ENCODE measurements around the gene CYYR1.

GRCh38 chr21:26451081-26451740 lies 121.9 kb downstream of the CYYR1 start:
- no peak for TF ChIP-seq CTCF (IDR thresholded peaks at IDR 0.05)
- TF ChIP-seq RAD21 (conservative IDR thresholded peaks at IDR 0.05 in 1 of 2, IDR thresholded peaks at IDR 0.05 in 1 of 2): no peak
- no peak for TF ChIP-seq HOXA7 (CRISPR knock-in tag; IDR thresholded peaks at IDR 0.05)
- no peak for TF ChIP-seq POLR2A (IDR thresholded peaks at IDR 0.05; ENCODE audit: low read length)
- TF ChIP-seq KDM1A (IDR thresholded peaks at IDR 0.05; ENCODE audit: low read depth): no peak
- no peak for TF ChIP-seq REST (IDR thresholded peaks at IDR 0.05)
- no peak for TF ChIP-seq POLR2AphosphoS2 (conservative IDR thresholded peaks at IDR 0.05; ENCODE audit: low read length)
- no peak for TF ChIP-seq CHD2 (IDR thresholded peaks at IDR 0.05; ENCODE audit: low read length, partially characterized antibody)
- no peak for TF ChIP-seq HDAC2 (IDR thresholded peaks at IDR 0.05)
- TF ChIP-seq USF2 (IDR thresholded peaks at IDR 0.05): no peak
- TF ChIP-seq EP300 (IDR thresholded peaks at IDR 0.05): no peak
- no peak for TF ChIP-seq SMC3 (IDR thresholded peaks at IDR 0.05)

Measured in A549 (cell line).